ENCODE data around the gene CACNA1A. TPM values are rescaled to one million over a fixed set of nuclear protein-coding genes. Genes with fewer than 3 reads are reported as not detected.
A peak's percentile ranks its signal among the peaks of the same experiment; 100 is the strongest.
"Not testable (repeated sequence)": the region's sequence is repeated elsewhere in the genome, so short reads cannot be mapped to it uniquely, and the experiment has no call there.

The CACNA1A gene
- total and polyA plus RNA-seq, 3 donors from 2014 or later: 9.7 to 22.5 (median 21.8) TPM

DNA sequence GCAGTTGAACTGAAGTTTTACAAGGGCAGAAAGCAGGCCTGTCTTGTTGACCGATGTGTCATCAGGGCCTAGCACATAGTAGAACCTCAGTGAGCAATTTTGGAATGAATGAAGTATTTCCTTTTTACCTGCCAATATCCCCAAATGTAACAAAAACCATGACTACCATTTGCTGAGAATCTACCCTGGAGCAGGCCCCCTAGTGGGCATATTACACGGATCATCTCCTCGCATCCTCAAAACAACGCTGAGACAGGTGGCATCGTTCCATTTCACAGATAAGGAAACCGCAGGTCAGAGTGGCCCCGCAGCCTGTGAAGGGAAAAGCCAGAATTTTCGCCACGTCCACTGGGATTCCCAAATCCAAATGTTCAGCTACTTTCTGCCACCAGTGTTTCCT, 77.9 kb downstream of the CACNA1A start:
- no peak for TF ChIP-seq POLR2A (IDR thresholded peaks at IDR 0.05)
- TF ChIP-seq, protein P1, sequence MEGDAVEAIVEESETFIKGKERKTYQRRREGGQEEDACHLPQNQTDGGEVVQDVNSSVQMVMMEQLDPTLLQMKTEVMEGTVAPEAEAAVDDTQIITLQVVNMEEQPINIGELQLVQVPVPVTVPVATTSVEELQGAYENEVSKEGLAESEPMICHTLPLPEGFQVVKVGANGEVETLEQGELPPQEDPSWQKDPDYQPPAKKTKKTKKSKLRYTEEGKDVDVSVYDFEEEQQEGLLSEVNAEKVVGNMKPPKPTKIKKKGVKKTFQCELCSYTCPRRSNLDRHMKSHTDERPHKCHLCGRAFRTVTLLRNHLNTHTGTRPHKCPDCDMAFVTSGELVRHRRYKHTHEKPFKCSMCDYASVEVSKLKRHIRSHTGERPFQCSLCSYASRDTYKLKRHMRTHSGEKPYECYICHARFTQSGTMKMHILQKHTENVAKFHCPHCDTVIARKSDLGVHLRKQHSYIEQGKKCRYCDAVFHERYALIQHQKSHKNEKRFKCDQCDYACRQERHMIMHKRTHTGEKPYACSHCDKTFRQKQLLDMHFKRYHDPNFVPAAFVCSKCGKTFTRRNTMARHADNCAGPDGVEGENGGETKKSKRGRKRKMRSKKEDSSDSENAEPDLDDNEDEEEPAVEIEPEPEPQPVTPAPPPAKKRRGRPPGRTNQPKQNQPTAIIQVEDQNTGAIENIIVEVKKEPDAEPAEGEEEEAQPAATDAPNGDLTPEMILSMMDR (IDR thresholded peaks at IDR 0.05): peak in 2 of 3 experiments; percentile 18 to 34
- WGBS, 2 donors: 65 to 69% methylated on average over 9 of the region's 9 CpGs
- Histone ChIP-seq H3K4me3 (no peak overlapping the region), H3K27ac (no peak overlapping the region), H3K36me3 (ENCODE audit: low read depth, missing control alignments) (no peaks in the 10 kb centered on the region), H3K4me1 (no peaks in the 10 kb centered on the region), H3K9me3 (no peaks in the 10 kb centered on the region), H3K27me3 (no peaks in the 10 kb centered on the region)
- DNase-seq: no peak
- intact Hi-C loops (cut with DNase I; ENCODE audit: low total_unique reads): no loop called here

DNA sequence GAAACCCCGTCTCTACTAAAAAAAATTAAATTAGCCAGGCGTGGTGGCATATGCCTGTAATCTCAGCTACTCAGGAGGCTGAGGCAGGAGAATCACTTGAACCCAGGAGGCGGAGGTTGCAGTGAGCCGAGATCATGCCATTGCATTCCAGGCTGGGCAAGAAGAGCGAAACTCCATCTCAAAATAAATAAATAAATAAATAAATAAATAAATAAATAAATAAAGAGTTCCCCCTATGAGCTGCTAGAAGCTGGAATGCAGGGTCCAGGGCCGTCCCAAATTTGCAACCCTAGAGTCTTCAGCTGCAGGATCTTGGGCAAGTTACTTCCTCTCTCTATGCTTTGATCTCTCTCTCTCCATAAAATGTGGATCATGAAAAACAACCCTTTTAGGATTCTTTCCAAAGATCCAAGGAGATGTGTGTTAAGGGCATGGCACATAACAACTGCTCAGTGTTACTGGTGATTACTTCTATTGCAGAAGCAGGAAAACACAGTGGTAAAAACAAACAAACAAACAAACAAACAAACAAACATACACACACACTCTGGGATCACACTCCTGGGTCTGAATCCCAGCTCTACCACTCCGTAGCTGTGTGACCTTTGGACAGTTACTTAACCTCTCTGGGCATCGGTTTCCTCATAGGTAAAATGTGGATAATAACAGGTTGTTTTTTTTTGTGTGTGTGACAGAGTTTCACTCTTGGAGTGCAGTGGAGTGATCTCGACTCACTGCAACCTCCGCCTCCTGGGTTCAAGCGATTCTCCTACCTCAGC, 78.8 kb downstream of the CACNA1A start:
- no peaks in the 10 kb centered on the region for H3K4me1 ChIP-seq
- no peak for DNase-seq
- no peaks in the 10 kb centered on the region for H3K36me3 ChIP-seq (ENCODE audit: low read depth, missing control alignments)
- no peak for TF ChIP-seq POLR2A (IDR thresholded peaks at IDR 0.05)
- TF ChIP-seq, protein P1 (IDR thresholded peaks at IDR 0.05): no peak
- no peaks in the 10 kb centered on the region for H3K9me3 ChIP-seq
- WGBS, 2 donors: 89 to 93% methylated on average over 11 of the region's 11 CpGs
- H3K27me3 ChIP-seq: no peaks in the 10 kb centered on the region
- intact Hi-C loops (cut with DNase I; ENCODE audit: low total_unique reads): no loop called here
- no peak overlapping the region for H3K27ac ChIP-seq
- no peak overlapping the region for H3K4me3 ChIP-seq

DNA sequence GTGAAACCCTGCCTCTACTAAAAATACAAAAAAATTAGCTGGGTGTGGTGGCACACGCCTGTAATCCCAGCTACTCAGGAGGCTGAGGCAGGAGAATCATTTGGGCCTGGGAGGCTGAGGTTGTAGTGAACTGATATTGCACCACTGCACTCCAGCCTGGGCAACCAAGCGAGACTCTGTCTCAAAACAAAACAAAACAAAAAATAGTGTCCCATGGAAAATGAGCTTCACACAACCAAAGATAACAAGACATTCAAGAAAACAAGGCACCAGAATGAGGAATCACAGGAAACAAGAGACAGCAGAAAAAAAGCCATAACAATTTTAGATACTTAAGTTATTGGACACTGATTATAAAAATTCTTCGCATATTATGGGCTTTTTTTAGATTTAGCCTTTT, 80.4 kb downstream of the CACNA1A start:
- DNase-seq; H3K4me3 ChIP-seq; H3K27me3 ChIP-seq; H3K36me3 ChIP-seq (ENCODE audit: low read depth, missing control alignments); H3K27ac ChIP-seq; H3K4me1 ChIP-seq; intact Hi-C loops (cut with DNase I; ENCODE audit: low total_unique reads); H3K9me3 ChIP-seq: not testable (repeated sequence)
- WGBS, 2 donors: 91 to 94% methylated on average over 3 of the region's 3 CpGs

DNA sequence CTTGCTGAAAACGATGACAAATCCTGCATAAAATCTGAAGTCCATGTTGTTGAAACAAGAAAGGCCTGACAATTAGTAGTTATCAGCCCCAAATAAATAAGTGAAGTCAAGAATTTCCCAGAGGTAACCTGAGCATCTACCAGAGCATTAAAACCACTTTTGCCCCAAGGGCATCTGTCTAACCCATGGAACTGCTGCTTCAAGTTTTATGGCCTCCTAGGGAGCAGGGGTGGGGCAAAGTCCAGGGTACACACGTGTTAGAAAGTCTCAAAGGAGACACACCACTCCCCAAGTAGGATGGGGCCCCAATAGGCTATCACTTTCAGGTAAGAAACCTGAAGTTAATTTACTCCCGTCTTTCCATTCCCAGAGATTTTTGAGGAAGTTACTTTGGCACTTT, 81.1 kb downstream of the CACNA1A start:
- Histone ChIP-seq H3K36me3 (ENCODE audit: low read depth, missing control alignments) (no peaks in the 10 kb centered on the region), H3K27ac (no peak overlapping the region), H3K4me1 (no peaks in the 10 kb centered on the region), H3K27me3 (no peaks in the 10 kb centered on the region), H3K9me3 (no peaks in the 10 kb centered on the region), H3K4me3 (no peak overlapping the region)
- WGBS, 2 donors: 75 to 82% methylated on average over 3 of the region's 3 CpGs
- TF ChIP-seq, protein P1 (IDR thresholded peaks at IDR 0.05): no peak
- TF ChIP-seq POLR2A (IDR thresholded peaks at IDR 0.05): no peak
- no peak for DNase-seq
- intact Hi-C loops (cut with DNase I; ENCODE audit: low total_unique reads): no loop called here

DNA sequence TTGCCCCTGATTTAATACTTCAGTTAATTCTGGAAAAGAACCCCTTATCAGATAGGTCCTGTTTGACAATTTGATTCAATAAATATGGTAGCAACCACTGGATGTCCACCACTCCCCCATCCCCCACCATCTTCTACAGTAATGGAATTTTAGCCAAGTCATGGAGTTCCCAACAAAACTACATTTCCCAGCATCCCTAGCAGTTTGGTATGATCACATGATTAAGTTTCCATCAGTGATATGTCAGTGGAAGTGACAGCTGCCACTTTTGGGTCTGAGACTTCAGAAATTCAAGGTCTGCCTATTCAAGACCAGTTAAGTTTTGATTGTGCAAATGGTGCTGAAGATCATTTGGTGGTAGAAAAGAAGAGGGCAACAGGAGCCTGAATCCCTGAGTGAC, 85.5 kb downstream of the CACNA1A start:
- no peak for DNase-seq
- Histone ChIP-seq H3K4me1 (no peaks in the 10 kb centered on the region), H3K27ac (no peak overlapping the region), H3K27me3 (no peaks in the 10 kb centered on the region), H3K9me3 (no peaks in the 10 kb centered on the region), H3K4me3 (no peak overlapping the region), H3K36me3 (ENCODE audit: low read depth, missing control alignments) (no peaks in the 10 kb centered on the region)
- intact Hi-C loops (cut with DNase I; ENCODE audit: low total_unique reads): no loop called here
- no peak for TF ChIP-seq POLR2A (IDR thresholded peaks at IDR 0.05)
- TF ChIP-seq, protein P1 (IDR thresholded peaks at IDR 0.05): no peak
